H1 (cell line): ENCODE data around the gene THADA. TPM values are rescaled to one million over a fixed set of nuclear protein-coding genes. Genes with fewer than 3 reads are reported as not detected.

Source experiments
- CTCF ChIA-PET: fragments of 300-600 bp; sonication (Branson Sonifier 250); formaldehyde crosslinking; loops from one replicate; lab custom pipeline; 2021; ENCODE audit not compliant: partially characterized antibody; lab: Charles Lee
- POLR2A ChIA-PET: fragments of 300-600 bp; sonication (Branson Sonifier 250); formaldehyde crosslinking; loops from one replicate; lab custom pipeline; 2021; ENCODE audit warnings: inconsistent platforms; ENCODE audit not compliant: partially characterized antibody; lab: Charles Lee
- DNase-seq, 2 experiments: peaks; one replicate each; pipeline versions ENCODE4 v3.0.0 to v3.0.0-alpha.2; 2010 to 2022; ENCODE audit warnings: low spot score in 2 of 2, low read depth in 1 of 2, mixed read lengths in 1 of 2
- FAIRE-seq: peaks from 2 replicates; lab custom pipeline; 2011; peaks lifted over from hg19 to GRCh38; lab: Jason Lieb, UNC
- H2AFZ ChIP-seq: 2 replicates; pipeline ENCODE4 v1.8.1; 2012; ENCODE audit warnings: low read length, inconsistent platforms
- H2AK5ac ChIP-seq: 2 replicates; pipeline ENCODE4 v1.6.1; 2013; ENCODE audit warnings: low read depth, low read length
- H2BK120ac ChIP-seq: replicated peaks from 2 replicates; pipeline ENCODE3; 2013; ENCODE audit warnings: low read depth, low read length, inconsistent platforms
- H2BK12ac ChIP-seq: 2 replicates; pipeline ENCODE4 v1.6.1; 2013; ENCODE audit warnings: low read depth, low read length
- H2BK15ac ChIP-seq: 2 replicates; pipeline ENCODE4 v1.6.1; 2013; ENCODE audit warnings: low read length
- H2BK20ac ChIP-seq: 2 replicates; pipeline ENCODE4 v1.6.1; 2013; ENCODE audit warnings: low read length
- H2BK5ac ChIP-seq: 2 replicates; pipeline ENCODE4 v1.6.1; 2013; ENCODE audit warnings: low read depth, low read length
- H3K14ac ChIP-seq: 2 replicates; pipeline ENCODE4 v1.6.1; 2013; ENCODE audit warnings: inconsistent platforms; ENCODE audit not compliant: insufficient read length
- H3K18ac ChIP-seq: 2 replicates; pipeline ENCODE4 v1.6.1; 2013; ENCODE audit warnings: low read length; ENCODE audit errors: extremely low read depth
- H3K23ac ChIP-seq: 2 replicates; pipeline ENCODE4 v1.6.1; 2013; ENCODE audit warnings: inconsistent platforms; ENCODE audit not compliant: insufficient read length
- H3K23me2 ChIP-seq: 2 replicates; pipeline ENCODE4 v1.6.1; 2013; ENCODE audit warnings: low read depth, low read length
- H3K27ac ChIP-seq: 2 replicates; pipeline ENCODE4 v1.6.1; 2011; ENCODE audit warnings: low read depth, low read length, inconsistent platforms
- H3K27me3 ChIP-seq, 4 experiments: replicated peaks in 1 of 4; 1 replicate in 1 of 4; 2 replicates in 3 of 4; pipeline versions ENCODE4 v1.6.1 to v1.8.1; 2011 to 2013; ENCODE audit warnings: low read length in 3 of 4, mild to moderate bottlenecking in 3 of 4, inconsistent platforms in 2 of 4, mixed read lengths in 2 of 4, moderate library complexity in 1 of 4; ENCODE audit not compliant: control insufficient read depth in 3 of 4, insufficient read depth in 3 of 4; ENCODE audit errors: extremely low read depth in 1 of 4
- H3K36me3 ChIP-seq, 4 experiments: 2 replicates each; pipeline versions ENCODE4 v1.6.1 to v1.8.1; 2011 to 2013; ENCODE audit warnings: mild to moderate bottlenecking in 4 of 4, low read length in 3 of 4, moderate library complexity in 2 of 4, control low read depth in 1 of 4, inconsistent platforms in 1 of 4; ENCODE audit not compliant: insufficient read depth in 4 of 4, control insufficient read depth in 2 of 4
- H3K4ac ChIP-seq: replicated peaks from 2 replicates; pipeline ENCODE3; 2013; ENCODE audit warnings: low read length, low read depth, mixed read lengths, inconsistent platforms; ENCODE audit not compliant: insufficient read length
- H3K4me1 ChIP-seq, 4 experiments: replicated peaks in 1 of 4; 1 replicate in 1 of 4; 2 replicates in 3 of 4; pipeline versions ENCODE4 v1.6.1 to v1.8.1; 2011 to 2013; ENCODE audit warnings: low read length in 3 of 4, inconsistent platforms in 2 of 4, mixed read lengths in 1 of 4; ENCODE audit not compliant: insufficient read depth in 4 of 4, control insufficient read depth in 3 of 4
- H3K4me2 ChIP-seq, 2 experiments: 2 replicates each; pipeline versions ENCODE4 v1.6.1 to v1.8.1; 2011 to 2013; ENCODE audit warnings: low read depth in 2 of 2, low read length in 2 of 2, control low read depth in 1 of 2, inconsistent platforms in 1 of 2, mild to moderate bottlenecking in 1 of 2; ENCODE audit not compliant: insufficient read depth in 1 of 2
- H3K4me3 ChIP-seq, 4 experiments: fragments of 200-600, 300-600 bp in 1 of 4; sonication (generic), shearing (Covaris generic), sonication (Bioruptor Twin) in 1 of 4; 2 replicates each; pipeline versions ENCODE4 v1.5.1 to v1.8.1; 2011 to 2016; ENCODE audit warnings: low read length in 4 of 4, low read depth in 3 of 4, control low read depth in 2 of 4, inconsistent platforms in 2 of 4, mild to moderate bottlenecking in 2 of 4, mixed read lengths in 1 of 4, moderate library complexity in 1 of 4; ENCODE audit not compliant: insufficient read depth in 2 of 4; ENCODE audit errors: extremely low read depth in 1 of 4
- H3K56ac ChIP-seq: replicated peaks from 2 replicates; pipeline ENCODE3; 2013; ENCODE audit warnings: low read depth, mild to moderate bottlenecking, mixed read lengths, low read length, inconsistent platforms; ENCODE audit not compliant: insufficient read length
- H3K79me1 ChIP-seq: 2 replicates; pipeline ENCODE4 v1.6.1; 2013; ENCODE audit warnings: low read depth, low read length, control low read depth
- H3K79me2 ChIP-seq, 2 experiments: 2 replicates each; pipeline versions ENCODE4 v1.6.1 to v1.8.1; 2012 to 2013; ENCODE audit warnings: low read length in 2 of 2, mild to moderate bottlenecking in 2 of 2, inconsistent platforms in 1 of 2; ENCODE audit not compliant: insufficient read depth in 2 of 2, control insufficient read depth in 1 of 2
- H3K9ac ChIP-seq, 4 experiments: replicated peaks in 1 of 4; 1 replicate in 1 of 4; 2 replicates in 3 of 4; pipeline versions ENCODE4 v1.6.1 to v1.8.1; 2011 to 2013; ENCODE audit warnings: low read depth in 3 of 4, low read length in 3 of 4, control low read depth in 2 of 4, mild to moderate bottlenecking in 2 of 4, moderate library complexity in 2 of 4, inconsistent platforms in 1 of 4; ENCODE audit errors: extremely low read depth in 1 of 4
- H3K9me3 ChIP-seq, 2 experiments: 2 replicates each; pipeline versions ENCODE4 v1.6.1 to v1.8.1; 2012 to 2013; ENCODE audit warnings: mild to moderate bottlenecking in 2 of 2, moderate library complexity in 2 of 2, control low read depth in 1 of 2, inconsistent platforms in 1 of 2, low read depth in 1 of 2, low read length in 1 of 2, mixed read lengths in 1 of 2; ENCODE audit not compliant: insufficient read depth in 2 of 2
- H4K20me1 ChIP-seq, 2 experiments: replicated peaks in 1 of 2; 2 replicates each; pipeline versions ENCODE3 to v1.8.1; 2011 to 2013; ENCODE audit warnings: inconsistent platforms in 2 of 2, low read length in 2 of 2, mild to moderate bottlenecking in 1 of 2; ENCODE audit not compliant: insufficient read depth in 2 of 2, control insufficient read depth in 1 of 2
- H4K5ac ChIP-seq: 2 replicates; pipeline ENCODE4 v1.6.1; 2013; ENCODE audit warnings: low read length, low read depth, mixed read lengths, inconsistent platforms; ENCODE audit not compliant: insufficient read length
- H4K8ac ChIP-seq: 2 replicates; pipeline ENCODE4 v1.8.0; 2013; ENCODE audit warnings: mild to moderate bottlenecking, moderate library complexity, low read length, inconsistent platforms; ENCODE audit not compliant: insufficient read depth; ENCODE audit errors: extremely low read depth
- H4K91ac ChIP-seq: replicated peaks from 2 replicates; pipeline ENCODE3; 2013; ENCODE audit warnings: low read length, mixed read lengths, inconsistent platforms; ENCODE audit not compliant: insufficient read length
- BRCA1 ChIP-seq: IDR thresholded peaks from 2 replicates; pipeline ENCODE4 v1.6.1; 2012; ENCODE audit warnings: low read depth, low read length, improper control_type of control experiment
- CBX8 ChIP-seq: fragments of 300-800, 300-1000 bp; sonication (generic); IDR thresholded peaks from 2 replicates; pipeline ENCODE4 v1.7.1; 2016; ENCODE audit warnings: low read depth, low read length, borderline replicate concordance
- RAD21 ChIP-seq, 2 experiments: IDR thresholded peaks in 1 of 2; conservative IDR thresholded peaks in 1 of 2; 2 replicates each; pipeline ENCODE4 v1.6.1; 2011; ENCODE audit warnings: low read depth in 2 of 2, low read length in 2 of 2, improper control_type of control experiment in 1 of 2, inconsistent platforms in 1 of 2, mild to moderate bottlenecking in 1 of 2, moderate library complexity in 1 of 2
- SIN3A ChIP-seq, 2 experiments: IDR thresholded peaks in 1 of 2; conservative IDR thresholded peaks in 1 of 2; 2 replicates each; pipeline ENCODE4 v1.6.1; 2011 to 2012; ENCODE audit warnings: low read length in 2 of 2, improper control_type of control experiment in 1 of 2, low read depth in 1 of 2, mild to moderate bottlenecking in 1 of 2
- TAF7 ChIP-seq: optimal IDR thresholded peaks from 2 replicates; pipeline ENCODE3; 2011; ENCODE audit warnings: low read depth, mild to moderate bottlenecking, inconsistent platforms, low read length, moderate library complexity, borderline replicate concordance
- TBP ChIP-seq: IDR thresholded peaks from 2 replicates; pipeline ENCODE4 v1.6.1; 2011; ENCODE audit warnings: low read depth, low read length, improper control_type of control experiment
- TCF12 ChIP-seq: IDR thresholded peaks from 2 replicates; pipeline ENCODE4 v1.6.1; 2011; ENCODE audit warnings: low read depth, mild to moderate bottlenecking, low read length
- TEAD4 ChIP-seq: IDR thresholded peaks from 2 replicates; pipeline ENCODE4 v1.6.1; 2012; ENCODE audit warnings: low read depth, low read length, inconsistent platforms, mixed read lengths
- WGBS, 2 experiments: shearing (Covaris generic) in 1 of 2; methylation state at CpG; one replicate each; pipeline versions ENCODE4 v1.1.6 to v1.1.7; 2013 to 2015; ENCODE audit warnings: low lambda C conversion rate in 2 of 2, mixed read lengths in 2 of 2, inconsistent platforms in 1 of 2, low coverage in 1 of 2, missing lambda C conversion rate in 1 of 2; ENCODE audit not compliant: insufficient replicate concordance in 2 of 2, insufficient coverage in 1 of 2, insufficient read length in 1 of 2; ENCODE audit errors: extremely low coverage in 1 of 2, missing lambda C conversion rate in 1 of 2; 5-methylcytosine and 5-hydroxymethylcytosine counted together
- polyA plus RNA-seq, 7 experiments: library from polyadenylated mRNA; depleted of rRNA in 3 of 7; stranded (reverse) in 5 of 7; unstranded in 2 of 7; fragments of >200 nt in 5 of 7; fragments of 200-250 nt in 2 of 7; gene quantifications; 1 replicate in 5 of 7; 2 replicates in 1 of 7; 4 replicates in 1 of 7; pipeline versions ENCODE4 v1.2.1 to v1.2.3, GENCODE V29; 2011 to 2013; ENCODE audit warnings: missing spikeins in 2 of 7, mixed read lengths in 2 of 7
- total RNA-seq: library from RNA; stranded (reverse); fragmentation: NEBNext Ultra II Directional; extraction: Animal tissue kit (Norgen Biotek cat#: 25700); gene quantifications from 2 replicates; pipeline ENCODE4 v1.2.1, GENCODE V29; 2021
- TF ChIP-seq, protein P1 (sequence below), 3 experiments: IDR thresholded peaks; 1 replicate in 2 of 3; 2 replicates in 1 of 3; pipeline versions ENCODE4 v1.5.1 to v1.6.1; 2011; ENCODE audit warnings: low read length in 3 of 3, mild to moderate bottlenecking in 3 of 3, inconsistent platforms in 2 of 3, low read depth in 1 of 3, moderate library complexity in 1 of 3; ENCODE audit not compliant: insufficient read depth in 1 of 3; ENCODE audit errors: control extremely low read depth in 1 of 3

Gene THADA
- total and polyA plus RNA-seq, 2 of the 8 experiments (the other 6 are each of a cell fraction or from before 2014, with no cell fraction given), result 22.4 to 26.8 TPM

- peak overlapping the region in 2 of 4 experiments; percentile 3 to 85; a peak in 2 of 7 replicates for H3K9ac ChIP-seq
- H3K56ac ChIP-seq, result peak overlapping the region; percentile 43
- H3K79me1 ChIP-seq, result no peaks in the 10 kb centered on the region
- FAIRE-seq, result no peak
- no peak overlapping the region for H3K27ac ChIP-seq
- WGBS, 2 experiments, result 2% methylated on average over 41 of the region's 41 CpGs; no CpG with 5 or more reads in 1 of the 2 experiments
- H3K36me3 ChIP-seq, result peaks cover 2 to 35% (median 17%) of the 10 kb centered on the region in 4 experiments; a peak in 6 of 8 replicates
- H2AK5ac ChIP-seq, result no peak overlapping the region
- H3K27me3 ChIP-seq, result no peaks in the 10 kb centered on the region
- H3K9me3 ChIP-seq, result no peaks in the 10 kb centered on the region
- H2AFZ ChIP-seq, result no peak overlapping the region
- no peak overlapping the region for H2BK12ac ChIP-seq
- peak overlapping the region; percentile 68 to 88 (median 85) for H3K4me3 ChIP-seq
- no peak overlapping the region for H4K91ac ChIP-seq
- H4K5ac ChIP-seq, result peak overlapping the region; percentile 34
- H2BK20ac ChIP-seq, result no peak overlapping the region
- ChIA-PET CTCF (interaction anchor here (0.6 to 7.4 kb wide), 25 partner anchors 10 to 451 kb away, joined by 3 to 91 read pairs (median 4); no protein-coding TSS in a partner anchor), POLR2A (interaction anchor here (0.5 to 8.6 kb wide), 9 partner anchors 9 to 91 kb away, joined by 3 to 52 read pairs (median 5); no protein-coding TSS in a partner anchor)
- no peak overlapping the region for H2BK120ac ChIP-seq
- no peak overlapping the region for H2BK5ac ChIP-seq
- H3K18ac ChIP-seq, result no peak overlapping the region
- peaks cover 12 to 32% (median 22%) of the 10 kb centered on the region in 4 experiments for H3K4me1 ChIP-seq
- peaks cover 11% of the 10 kb centered on the region in 2 experiments for H4K20me1 ChIP-seq
- H3K23ac ChIP-seq, result no peak overlapping the region
- no peak overlapping the region for H2BK15ac ChIP-seq
- no peak overlapping the region for H3K14ac ChIP-seq
- H4K8ac ChIP-seq, result peak overlapping the region; percentile 76
- H3K23me2 ChIP-seq, result peaks cover 6% of the 10 kb centered on the region
- no peak overlapping the region for H3K4ac ChIP-seq
- peaks cover 17 to 60% of the 10 kb centered on the region in 2 experiments for H3K79me2 ChIP-seq
- peak overlapping the region; percentile 78 to 80 for H3K4me2 ChIP-seq
- DNase-seq, result peak in 1 of 2 experiments; percentile 81
- TF ChIP-seq TBP (peak; percentile 39; the same call in 1 of the 2 replicates), TEAD4 (0 out of 2 replicates have a peak, but pooled peaks have one; percentile 13), CBX8 (no peak), TAF7 (peak; percentile 64), TCF12 (no peak), RAD21 (IDR thresholded peaks at IDR 0.05 in 1 of 2, conservative IDR thresholded peaks at IDR 0.05 in 1 of 2; ENCODE audit: low read depth in 2 of 2, low read length in 2 of 2) (peak; percentile 58 to 63), SIN3A (conservative IDR thresholded peaks at IDR 0.05 in 1 of 2, IDR thresholded peaks at IDR 0.05 in 1 of 2; ENCODE audit: low read depth in 1 of 2, low read length in 2 of 2) (peak; percentile 60 to 65; a peak in 1 of 4 replicates), BRCA1 (no peak)
- TF ChIP-seq, protein P1, sequence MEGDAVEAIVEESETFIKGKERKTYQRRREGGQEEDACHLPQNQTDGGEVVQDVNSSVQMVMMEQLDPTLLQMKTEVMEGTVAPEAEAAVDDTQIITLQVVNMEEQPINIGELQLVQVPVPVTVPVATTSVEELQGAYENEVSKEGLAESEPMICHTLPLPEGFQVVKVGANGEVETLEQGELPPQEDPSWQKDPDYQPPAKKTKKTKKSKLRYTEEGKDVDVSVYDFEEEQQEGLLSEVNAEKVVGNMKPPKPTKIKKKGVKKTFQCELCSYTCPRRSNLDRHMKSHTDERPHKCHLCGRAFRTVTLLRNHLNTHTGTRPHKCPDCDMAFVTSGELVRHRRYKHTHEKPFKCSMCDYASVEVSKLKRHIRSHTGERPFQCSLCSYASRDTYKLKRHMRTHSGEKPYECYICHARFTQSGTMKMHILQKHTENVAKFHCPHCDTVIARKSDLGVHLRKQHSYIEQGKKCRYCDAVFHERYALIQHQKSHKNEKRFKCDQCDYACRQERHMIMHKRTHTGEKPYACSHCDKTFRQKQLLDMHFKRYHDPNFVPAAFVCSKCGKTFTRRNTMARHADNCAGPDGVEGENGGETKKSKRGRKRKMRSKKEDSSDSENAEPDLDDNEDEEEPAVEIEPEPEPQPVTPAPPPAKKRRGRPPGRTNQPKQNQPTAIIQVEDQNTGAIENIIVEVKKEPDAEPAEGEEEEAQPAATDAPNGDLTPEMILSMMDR (IDR thresholded peaks at IDR 0.05; ENCODE audit: control extremely low read depth in 1 of 3, insufficient read depth in 1 of 3, low read depth in 1 of 3, low read length in 3 of 3), result peak in 2 of 3 experiments; percentile 55 to 65; a peak in 3 of 4 replicates
These were observed 371.7 kb downstream of the THADA start for GRCh38 chr2:43224131-43224570.
